HEK293 (cell line): ENCODE results near the gene SOWAHA.
A peak's percentile ranks its signal among the peaks of the same experiment; 100 is the strongest.

Source experiments
- CTCF ChIA-PET: fragments of 350-600 bp; formaldehyde crosslinking; extraction: SDS; loops from one replicate; lab custom pipeline; 2021; ENCODE audit warnings: antibody characterized with exemption; lab: Yijun Ruan, JAX
- POLR2A ChIA-PET: fragments of 300-600 bp; formaldehyde crosslinking; extraction: SDS; loops from one replicate; lab custom pipeline; 2020; ENCODE audit warnings: antibody characterized with exemption, inconsistent platforms; lab: Yijun Ruan, JAX
- H3K27ac ChIP-seq: fragments of 200-500 bp; sonication (Bioruptor generic); 2 replicates; pipeline ENCODE4 v1.5.1; 2014; ENCODE audit warnings: low read depth, low read length, control low read depth, inconsistent platforms; ENCODE audit errors: extremely low read depth
- H3K36me3 ChIP-seq, 2 experiments: fragments of 200-500 bp in 1 of 2; sonication (Bioruptor generic) in 1 of 2; 1 replicate in 1 of 2; 2 replicates in 1 of 2; pipeline ENCODE4 v1.5.1; 2014 to 2017; ENCODE audit warnings: inconsistent platforms in 2 of 2, low read length in 2 of 2; ENCODE audit not compliant: control insufficient read depth in 2 of 2, insufficient read depth in 1 of 2
- H3K4me1 ChIP-seq: fragments of 200-500 bp; sonication (Bioruptor generic); 2 replicates; pipeline ENCODE4 v1.5.1; 2014; ENCODE audit warnings: mild to moderate bottlenecking, low read length, inconsistent platforms; ENCODE audit not compliant: control insufficient read depth, insufficient read depth
- H3K4me3 ChIP-seq: 2 replicates; pipeline ENCODE4 v1.5.1; 2011; ENCODE audit warnings: low read depth, mild to moderate bottlenecking, control low read depth, low read length, moderate library complexity
- H3K9me3 ChIP-seq: fragments of 200-500 bp; sonication (Bioruptor generic); 2 replicates; pipeline ENCODE4 v1.5.1; 2014; ENCODE audit warnings: low read depth, low read length, inconsistent platforms; ENCODE audit not compliant: control insufficient read depth, insufficient read depth
- AEBP2 ChIP-seq: fragments of 450-650 bp; formaldehyde crosslinking; IDR thresholded peaks from 2 replicates; pipeline ENCODE4 v1.5.1; 2016; ENCODE audit warnings: missing biosample characterization, missing genetic modification characterization, borderline replicate concordance
- EGR2 ChIP-seq: fragments of 450-650 bp; formaldehyde crosslinking; IDR thresholded peaks from 2 replicates; pipeline ENCODE4 v1.5.1; 2016; ENCODE audit warnings: low read depth, missing biosample characterization, missing genetic modification characterization
- GLIS1 ChIP-seq: fragments of 450-650 bp; formaldehyde crosslinking; IDR thresholded peaks from 2 replicates; pipeline ENCODE4 v1.5.1; 2016; ENCODE audit warnings: missing biosample characterization, missing genetic modification characterization
- GLIS2 ChIP-seq: fragments of 450-650 bp; formaldehyde crosslinking; IDR thresholded peaks from 2 replicates; pipeline ENCODE4 v1.5.1; 2016; ENCODE audit warnings: missing biosample characterization, missing genetic modification characterization
- KLF1 ChIP-seq: fragments of 450-650 bp; formaldehyde crosslinking; IDR thresholded peaks from 2 replicates; pipeline ENCODE4 v1.5.1; 2016; ENCODE audit warnings: missing biosample characterization, missing genetic modification characterization
- KLF10 ChIP-seq: fragments of 450-650 bp; IDR thresholded peaks from 2 replicates; pipeline ENCODE4 v1.5.1; 2018; ENCODE audit warnings: missing biosample characterization, mild to moderate bottlenecking, missing genetic modification characterization
- KLF8 ChIP-seq: fragments of 450-650 bp; formaldehyde crosslinking; IDR thresholded peaks from 2 replicates; pipeline ENCODE4 v1.5.1; 2016; ENCODE audit warnings: missing biosample characterization, missing genetic modification characterization
- KLF9 ChIP-seq: fragments of 450-650 bp; formaldehyde crosslinking; IDR thresholded peaks from 2 replicates; pipeline ENCODE4 v1.5.1; 2016; ENCODE audit warnings: missing biosample characterization, missing genetic modification characterization, low read depth
- PATZ1 ChIP-seq: fragments of 450-650 bp; formaldehyde crosslinking; IDR thresholded peaks from 2 replicates; pipeline ENCODE4 v1.5.1; 2016; ENCODE audit warnings: missing biosample characterization, missing genetic modification characterization
- PRDM6 ChIP-seq: fragments of 450-650 bp; formaldehyde crosslinking; IDR thresholded peaks from 2 replicates; pipeline ENCODE4 v1.5.1; 2017; ENCODE audit warnings: missing biosample characterization, missing genetic modification characterization
- SP2 ChIP-seq: fragments of 450-650 bp; formaldehyde crosslinking; IDR thresholded peaks from 2 replicates; pipeline ENCODE4 v1.5.1; 2016; ENCODE audit warnings: missing biosample characterization, missing genetic modification characterization
- ZBTB1 ChIP-seq: fragments of 450-650 bp; formaldehyde crosslinking; IDR thresholded peaks from 2 replicates; pipeline ENCODE4 v1.5.1; 2016; ENCODE audit warnings: missing biosample characterization, missing genetic modification characterization
- ZBTB17 ChIP-seq: fragments of 450-650 bp; formaldehyde crosslinking; IDR thresholded peaks from 2 replicates; pipeline ENCODE4 v1.5.1; 2016; ENCODE audit warnings: missing biosample characterization, missing genetic modification characterization
- ZBTB20 ChIP-seq: fragments of 450-650 bp; formaldehyde crosslinking; IDR thresholded peaks from 2 replicates; pipeline ENCODE4 v1.5.1; 2016; ENCODE audit warnings: missing biosample characterization, missing genetic modification characterization
- ZBTB26 ChIP-seq: fragments of 450-650 bp; formaldehyde crosslinking; optimal IDR thresholded peaks from 2 replicates; pipeline ENCODE3; 2016; ENCODE audit warnings: missing biosample characterization, mild to moderate bottlenecking, missing genetic modification characterization
- ZBTB8A ChIP-seq: fragments of 450-650 bp; formaldehyde crosslinking; IDR thresholded peaks from 2 replicates; pipeline ENCODE4 v1.5.1; 2016; ENCODE audit warnings: missing biosample characterization, missing genetic modification characterization
- ZEB2 ChIP-seq: fragments of 450-650 bp; formaldehyde crosslinking; IDR thresholded peaks from 2 replicates; pipeline ENCODE4 v1.5.1; 2016; ENCODE audit warnings: missing biosample characterization, missing genetic modification characterization
- ZFHX2 ChIP-seq: fragments of 450-650 bp; formaldehyde crosslinking; conservative IDR thresholded peaks from 2 replicates; pipeline ENCODE4 v1.5.1; 2016; ENCODE audit warnings: missing biosample characterization, missing genetic modification characterization
- ZNF335 ChIP-seq: fragments of 450-650 bp; formaldehyde crosslinking; conservative IDR thresholded peaks from 2 replicates; pipeline ENCODE4 v1.5.1; 2016; ENCODE audit warnings: missing biosample characterization, missing genetic modification characterization
- ZNF366 ChIP-seq: fragments of 450-650 bp; formaldehyde crosslinking; conservative IDR thresholded peaks from 2 replicates; pipeline ENCODE4 v1.5.1; 2016; ENCODE audit warnings: missing biosample characterization, missing genetic modification characterization
- ZNF423 ChIP-seq: fragments of 450-650 bp; formaldehyde crosslinking; IDR thresholded peaks from 2 replicates; pipeline ENCODE4 v1.5.1; 2016; ENCODE audit warnings: missing biosample characterization, missing genetic modification characterization
- ZNF585B ChIP-seq: fragments of 450-650 bp; formaldehyde crosslinking; IDR thresholded peaks from 2 replicates; pipeline ENCODE4 v1.5.1; 2016; ENCODE audit warnings: missing biosample characterization, missing genetic modification characterization
- ZNF654 ChIP-seq: fragments of 450-650 bp; formaldehyde crosslinking; IDR thresholded peaks from 2 replicates; pipeline ENCODE4 v1.5.1; 2016; ENCODE audit warnings: low read depth, missing biosample characterization, missing genetic modification characterization
- ZNF692 ChIP-seq: fragments of 450-650 bp; formaldehyde crosslinking; IDR thresholded peaks from 2 replicates; pipeline ENCODE4 v1.5.1; 2016; ENCODE audit warnings: missing biosample characterization, missing genetic modification characterization
- ZSCAN30 ChIP-seq: fragments of 450-650 bp; IDR thresholded peaks from 2 replicates; pipeline ENCODE4 v1.5.1; 2018; ENCODE audit warnings: missing biosample characterization, mild to moderate bottlenecking, missing genetic modification characterization, moderate library complexity
- TF ChIP-seq, protein P1 (sequence below): fragments of 450-650 bp; formaldehyde crosslinking; IDR thresholded peaks from 2 replicates; pipeline ENCODE4 v1.5.1; 2016; ENCODE audit warnings: missing biosample characterization, missing genetic modification characterization

Gene SOWAHA

DNA sequence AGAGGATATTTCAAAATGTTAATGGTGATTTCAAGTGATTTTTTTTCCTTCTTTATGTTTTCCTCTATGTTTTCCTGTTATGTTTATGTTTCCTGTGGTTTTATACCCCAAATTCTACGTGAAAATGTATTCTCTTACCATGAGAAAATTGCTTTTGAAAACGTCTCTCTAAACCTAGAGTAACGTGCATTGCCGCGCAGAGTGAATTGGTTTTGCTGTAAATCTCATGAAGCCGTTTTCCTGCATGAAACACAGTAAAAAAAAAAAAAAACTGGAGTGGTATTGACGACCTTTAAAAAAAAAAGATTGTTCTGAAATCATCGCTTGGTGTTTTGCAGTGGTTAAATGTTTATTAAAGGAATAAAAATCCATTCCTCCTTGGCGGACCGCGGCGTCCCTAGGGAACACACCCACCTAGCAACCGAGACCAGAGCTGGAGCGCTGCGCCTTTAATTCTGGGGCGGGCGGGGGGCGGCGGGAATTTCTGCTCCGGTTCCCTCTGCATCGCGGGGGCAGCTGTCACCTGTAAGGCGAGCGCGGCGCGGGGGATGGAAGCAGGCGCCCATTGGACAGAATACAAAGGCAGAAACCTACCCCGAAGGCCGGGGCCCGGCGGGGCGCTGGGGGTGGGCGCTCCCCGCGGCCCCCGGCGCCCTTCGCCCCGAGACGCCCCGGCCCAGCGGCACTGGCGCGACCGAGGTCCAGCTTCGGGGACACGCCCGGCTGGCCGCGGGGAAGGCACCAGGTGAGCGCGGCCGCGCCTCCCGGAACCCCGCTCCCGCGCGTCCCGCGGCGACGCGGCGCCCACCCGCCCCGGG lies at the start of gene SOWAHA:
Gene SOWAHA, plus strand, starts transcription at position 522 of the 818 bp plus-strand sequence. CDS start 320 bp downstream, outside the sequence.
- no peaks in the 10 kb centered on the region for H3K9me3 ChIP-seq
- H3K4me1 ChIP-seq: peaks cover 14% of the 10 kb centered on the region
- ChIA-PET CTCF (interaction anchor here (0.5 to 0.6 kb wide), 3 partner anchors 35 to 200 kb away, joined by 3 read pairs; no protein-coding TSS in a partner anchor), POLR2A (no interaction called here)
- peak within 1 kb of the TSS; percentile 69; the same call in 1 of the 2 replicates for H3K27ac ChIP-seq
- H3K4me3 ChIP-seq: peak within 1 kb of the TSS; percentile 41
- H3K36me3 ChIP-seq: no peaks in the 10 kb centered on the region
- TF ChIP-seq ZEB2 (peak; percentile 44; the same call in 1 of the 2 replicates), GLIS2 (tag by site-specific recombination) (peak; percentile 44; the same call in 1 of the 2 replicates), KLF10 (tag by site-specific recombination) (0 out of 2 replicates have a peak, but pooled peaks have one; percentile 43), KLF1 (peak; percentile 36; the same call in 1 of the 2 replicates), PRDM6 (tag by site-specific recombination) (peak; percentile 80), ZBTB1 (tag by site-specific recombination) (no peak), ZBTB8A (tag by site-specific recombination) (0 out of 2 replicates have a peak, but pooled peaks have one; percentile 20), ZBTB17 (peak; percentile 42), ZNF366 (tag by site-specific recombination) (peak; percentile 37; the same call in 1 of the 2 replicates), EGR2 (tag by site-specific recombination) (peak; percentile 63), ZBTB26 (tag by site-specific recombination) (peak; percentile 47), KLF8 (tag by site-specific recombination) (peak; percentile 60; the same call in 1 of the 2 replicates), ZSCAN30 (tag by site-specific recombination) (no peak), SP2 (peak; percentile 34; the same call in 1 of the 2 replicates), ZFHX2 (tag by site-specific recombination) (peak; percentile 68), ZBTB20 (peak; percentile 78), ZNF585B (no peak), PATZ1 (tag by site-specific recombination) (peak; percentile 63), GLIS1 (tag by site-specific recombination) (peak; percentile 47), ZNF654 (tag by site-specific recombination) (no peak), AEBP2 (tag by site-specific recombination) (no peak), ZNF423 (tag by site-specific recombination) (peak; percentile 53; the same call in 1 of the 2 replicates), ZNF335 (tag by site-specific recombination) (peak; percentile 84), ZNF692 (tag by site-specific recombination) (no peak), KLF9 (tag by site-specific recombination) (peak; percentile 62)
- TF ChIP-seq, protein P1, sequence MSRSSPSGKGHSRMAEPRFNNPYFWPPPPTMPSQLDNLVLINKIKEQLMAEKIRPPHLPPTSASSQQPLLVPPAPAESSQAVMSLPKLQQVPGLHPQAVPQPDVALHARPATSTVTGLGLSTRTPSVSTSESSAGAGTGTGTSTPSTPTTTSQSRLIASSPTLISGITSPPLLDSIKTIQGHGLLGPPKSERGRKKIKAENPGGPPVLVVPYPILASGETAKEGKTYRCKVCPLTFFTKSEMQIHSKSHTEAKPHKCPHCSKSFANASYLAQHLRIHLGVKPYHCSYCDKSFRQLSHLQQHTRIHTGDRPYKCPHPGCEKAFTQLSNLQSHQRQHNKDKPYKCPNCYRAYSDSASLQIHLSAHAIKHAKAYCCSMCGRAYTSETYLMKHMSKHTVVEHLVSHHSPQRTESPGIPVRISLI (tag by site-specific recombination): peak; percentile 71; the same call in 1 of the 2 replicates
